Astrocyte (in vitro differentiated cells and primary cell): ENCODE data around the gene LDLRAD4. TPM values are rescaled to one million over a fixed set of nuclear protein-coding genes. Genes with fewer than 3 reads are reported as not detected.

ENCODE experiments used
- DNase-seq: peaks from one replicate; pipeline ENCODE4 v3.0.0-alpha.2; 2010; ENCODE audit warnings: low read depth
- FAIRE-seq: peaks from 2 replicates; lab custom pipeline; 2011; peaks lifted over from hg19 to GRCh38; lab: Jason Lieb, UNC
- H2AFZ ChIP-seq: 2 replicates; pipeline ENCODE4 v1.6.0; 2012; ENCODE audit warnings: low read depth, low read length, inconsistent platforms
- H3K27ac ChIP-seq: 2 replicates; pipeline ENCODE4 v1.5.1; 2011; ENCODE audit warnings: low read depth, low read length, inconsistent platforms
- H3K27me3 ChIP-seq: 2 replicates; pipeline ENCODE4 v1.6.0; 2011; ENCODE audit warnings: low read length, inconsistent platforms; ENCODE audit not compliant: insufficient read depth
- H3K36me3 ChIP-seq: 2 replicates; pipeline ENCODE4 v1.5.1; 2011; ENCODE audit warnings: low read length, inconsistent platforms; ENCODE audit not compliant: insufficient read depth
- H3K4me1 ChIP-seq: 2 replicates; pipeline ENCODE4 v1.5.1; 2011; ENCODE audit warnings: low read length, inconsistent platforms; ENCODE audit not compliant: insufficient read depth
- H3K4me2 ChIP-seq: 2 replicates; pipeline ENCODE4 v1.6.0; 2012; ENCODE audit warnings: low read length, inconsistent platforms
- H3K4me3 ChIP-seq: 2 replicates; pipeline ENCODE4 v1.5.1; 2011; ENCODE audit warnings: low read depth, mild to moderate bottlenecking, low read length, inconsistent platforms; ENCODE audit not compliant: insufficient read depth
- H3K79me2 ChIP-seq: 2 replicates; pipeline ENCODE4 v1.6.0; 2012; ENCODE audit warnings: mild to moderate bottlenecking, low read length, inconsistent platforms; ENCODE audit not compliant: insufficient read depth
- H3K9ac ChIP-seq: 2 replicates; pipeline ENCODE4 v1.6.0; 2012; ENCODE audit warnings: mild to moderate bottlenecking, low read length, inconsistent platforms
- H3K9me3 ChIP-seq: 2 replicates; pipeline ENCODE4 v1.5.1; 2012; ENCODE audit warnings: low read depth, mild to moderate bottlenecking, low read length, inconsistent platforms; ENCODE audit not compliant: insufficient read depth
- H4K20me1 ChIP-seq: 2 replicates; pipeline ENCODE4 v1.6.0; 2012; ENCODE audit warnings: low read length, inconsistent platforms; ENCODE audit not compliant: insufficient read depth
- H3K27ac Mint-ChIP-seq: one replicate; pipeline ENCODE4 v1.8.0; 2021; ENCODE audit warnings: mild to moderate bottlenecking, mixed read lengths; ENCODE audit not compliant: unreplicated experiment
- H3K27me3 Mint-ChIP-seq: one replicate; pipeline ENCODE4 v1.8.0; 2021; ENCODE audit warnings: low read depth, mixed read lengths; ENCODE audit not compliant: unreplicated experiment
- H3K36me3 Mint-ChIP-seq: one replicate; pipeline ENCODE4 v1.8.0; 2021; ENCODE audit warnings: low read depth, mixed read lengths; ENCODE audit not compliant: unreplicated experiment
- H3K4me1 Mint-ChIP-seq: one replicate; pipeline ENCODE4 v1.8.0; 2021; ENCODE audit warnings: low read depth, mixed read lengths; ENCODE audit not compliant: unreplicated experiment
- H3K4me3 Mint-ChIP-seq: one replicate; pipeline ENCODE4 v1.8.0; 2021; ENCODE audit warnings: mild to moderate bottlenecking, moderate library complexity, mixed read lengths; ENCODE audit not compliant: unreplicated experiment
- H3K9me3 Mint-ChIP-seq: one replicate; pipeline ENCODE4 v1.8.0; 2021; ENCODE audit warnings: mild to moderate bottlenecking, mixed read lengths; ENCODE audit not compliant: unreplicated experiment
- CTCF ChIP-seq: IDR thresholded peaks from 2 replicates; pipeline ENCODE4 v1.5.1; 2011; ENCODE audit warnings: low read depth, mild to moderate bottlenecking, inconsistent platforms, low read length, moderate library complexity; ENCODE audit not compliant: insufficient read depth
- EZH2 ChIP-seq: IDR thresholded peaks from 2 replicates; pipeline ENCODE4 v1.6.1; 2012; ENCODE audit warnings: mild to moderate bottlenecking, low read length, inconsistent platforms; ENCODE audit not compliant: insufficient read depth
- total RNA-seq: library from RNA; stranded (reverse); gene quantifications from 2 replicates; pipeline ENCODE4 v1.2.1, GENCODE V29; 2021

LDLRAD4 gene
- total RNA-seq, 1 donor from 2014 or later: 26.0 TPM

DNA sequence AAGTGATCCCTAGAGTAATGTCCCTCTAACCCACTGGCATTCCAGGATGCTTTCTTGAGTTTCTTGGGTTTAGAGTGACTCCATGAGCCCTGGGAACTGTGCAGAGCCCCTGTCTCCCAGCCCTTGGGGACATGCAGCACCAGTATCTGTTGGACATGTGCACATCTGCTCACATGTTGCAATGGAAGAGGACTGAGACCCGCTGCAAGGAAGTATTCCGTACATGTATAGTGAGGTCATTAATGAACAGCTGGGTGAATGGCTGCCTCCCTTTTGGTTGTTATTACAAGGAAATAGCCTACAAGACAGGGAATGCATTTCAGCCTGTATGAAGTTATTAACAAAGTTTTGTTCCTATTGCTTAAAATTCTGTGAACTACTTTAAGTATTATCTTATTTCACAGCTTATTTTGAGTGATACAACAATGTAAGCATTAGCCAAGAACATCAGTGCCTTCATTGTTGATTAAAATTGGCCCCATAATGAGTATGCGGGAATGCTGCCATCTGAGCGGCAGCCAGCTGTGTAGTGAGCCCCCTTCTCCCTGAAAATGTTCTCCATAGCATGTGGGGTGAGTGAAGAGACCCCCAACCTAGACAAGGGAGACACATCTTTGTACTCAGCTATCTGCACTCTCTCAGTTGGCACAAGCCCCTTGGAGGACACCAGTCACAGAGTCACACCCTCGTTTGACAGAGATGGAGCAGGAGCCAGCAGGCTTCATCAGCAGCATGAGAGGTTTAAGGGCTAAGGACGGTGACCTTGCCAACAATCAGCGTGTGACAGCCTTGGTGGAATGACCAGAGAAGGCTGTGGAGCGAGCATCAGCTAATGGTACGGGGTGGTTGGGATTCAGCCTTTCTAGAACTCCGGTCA, 420.4 kb downstream of the LDLRAD4 start:
- H3K4me3 Mint-ChIP-seq: no peak overlapping the region
- no peaks in the 10 kb centered on the region for H3K9me3 ChIP-seq
- DNase-seq (no peak), FAIRE-seq (no peak)
- H3K9ac ChIP-seq: no peak overlapping the region
- H2AFZ ChIP-seq: no peak overlapping the region
- H3K27me3 Mint-ChIP-seq: peaks cover 10% of the 10 kb centered on the region
- no peak overlapping the region for H3K4me3 ChIP-seq
- no peak overlapping the region for H3K27ac Mint-ChIP-seq
- peaks cover 11% of the 10 kb centered on the region for H3K27me3 ChIP-seq
- peaks cover 7% of the 10 kb centered on the region for H3K9me3 Mint-ChIP-seq
- TF ChIP-seq EZH2 (no peak), CTCF (no peak)
- no peaks in the 10 kb centered on the region for H4K20me1 ChIP-seq
- H3K4me1 ChIP-seq: no peaks in the 10 kb centered on the region
- H3K27ac ChIP-seq: no peak overlapping the region
- H3K36me3 Mint-ChIP-seq: no peaks in the 10 kb centered on the region
- H3K36me3 ChIP-seq: no peaks in the 10 kb centered on the region
- H3K4me1 Mint-ChIP-seq: no peaks in the 10 kb centered on the region
- no peaks in the 10 kb centered on the region for H3K79me2 ChIP-seq
- no peak overlapping the region for H3K4me2 ChIP-seq

GRCh38 chr18:13640266-13640860, 421.8 kb downstream of the LDLRAD4 start:
- H3K27ac Mint-ChIP-seq: no peak overlapping the region
- H3K9me3 Mint-ChIP-seq: peaks cover 7% of the 10 kb centered on the region
- DNase-seq (no peak), FAIRE-seq (no peak)
- Histone ChIP-seq H3K36me3 (no peaks in the 10 kb centered on the region), H4K20me1 (no peaks in the 10 kb centered on the region), H3K27me3 (peaks cover 11% of the 10 kb centered on the region), H3K9me3 (no peaks in the 10 kb centered on the region), H3K4me1 (no peaks in the 10 kb centered on the region), H3K9ac (no peak overlapping the region), H3K4me3 (no peak overlapping the region), H3K4me2 (no peak overlapping the region), H3K79me2 (no peaks in the 10 kb centered on the region), H3K27ac (no peak overlapping the region), H2AFZ (no peak overlapping the region)
- H3K4me1 Mint-ChIP-seq: no peaks in the 10 kb centered on the region
- no peaks in the 10 kb centered on the region for H3K36me3 Mint-ChIP-seq
- no peak overlapping the region for H3K4me3 Mint-ChIP-seq
- H3K27me3 Mint-ChIP-seq: peaks cover 9% of the 10 kb centered on the region
- no peak for TF ChIP-seq CTCF
- no peak for TF ChIP-seq EZH2
